ENCODE measurements around the gene PGAM5.
"Not testable (repeated sequence)": the region's sequence is repeated elsewhere in the genome, so short reads cannot be mapped to it uniquely, and the experiment has no call there.

Gene PGAM5

DNA sequence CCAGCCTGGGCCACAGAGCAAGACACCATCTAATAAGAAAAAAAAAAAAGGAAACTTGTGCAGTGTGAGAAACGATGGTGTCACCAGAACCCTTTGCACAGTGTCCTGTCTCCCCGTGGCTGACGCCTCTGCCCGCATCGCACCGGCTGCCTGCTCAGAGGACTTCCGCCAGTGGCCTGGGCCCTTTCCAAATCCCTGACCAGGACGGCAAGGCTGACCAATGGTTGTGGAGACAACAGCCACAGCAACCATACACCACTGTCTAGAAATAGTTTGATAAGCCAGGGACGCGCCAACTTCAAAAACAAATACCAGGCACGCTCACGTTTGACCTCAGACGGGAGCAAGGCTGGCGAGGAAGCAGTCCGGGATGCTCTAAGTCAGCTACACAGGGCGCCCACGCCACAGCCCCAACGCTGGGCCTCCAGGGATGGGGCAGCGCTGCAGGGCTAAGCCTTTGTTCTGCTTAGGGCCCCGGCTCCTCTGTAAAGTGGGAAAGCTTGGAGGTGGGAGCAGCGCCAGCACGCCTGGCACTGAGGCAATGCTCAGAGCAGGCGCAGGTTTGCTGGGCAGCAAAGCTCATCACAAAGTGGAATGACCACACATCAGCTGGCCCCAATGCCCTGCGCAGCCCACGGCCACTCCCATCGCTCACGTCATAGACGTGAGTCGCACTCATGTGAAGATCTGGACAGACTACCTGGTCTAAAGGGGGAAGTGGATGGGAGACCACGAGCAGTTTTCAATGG, 12.5 kb downstream of the PGAM5 start:
- DNase-seq: no peak

DNA sequence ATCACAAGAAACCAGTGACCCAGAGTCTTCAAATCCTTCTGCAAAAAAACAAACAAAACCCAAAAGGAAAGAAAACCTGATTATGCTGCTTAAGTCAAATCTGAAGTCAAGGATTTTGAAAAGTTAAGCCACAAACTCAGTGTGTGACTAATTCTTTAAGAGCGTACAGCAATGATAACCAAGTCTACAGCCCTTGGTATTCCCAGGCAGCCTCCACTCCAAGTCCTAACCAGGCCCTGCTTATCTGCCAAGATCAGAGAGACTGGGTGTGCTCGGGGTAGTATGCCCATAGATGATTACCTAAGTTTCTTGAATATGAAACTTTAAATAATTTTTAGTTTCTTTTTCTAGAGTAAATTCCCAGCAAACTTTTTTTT, 13.1 kb downstream of the PGAM5 start:
- no peak for DNase-seq

DNA sequence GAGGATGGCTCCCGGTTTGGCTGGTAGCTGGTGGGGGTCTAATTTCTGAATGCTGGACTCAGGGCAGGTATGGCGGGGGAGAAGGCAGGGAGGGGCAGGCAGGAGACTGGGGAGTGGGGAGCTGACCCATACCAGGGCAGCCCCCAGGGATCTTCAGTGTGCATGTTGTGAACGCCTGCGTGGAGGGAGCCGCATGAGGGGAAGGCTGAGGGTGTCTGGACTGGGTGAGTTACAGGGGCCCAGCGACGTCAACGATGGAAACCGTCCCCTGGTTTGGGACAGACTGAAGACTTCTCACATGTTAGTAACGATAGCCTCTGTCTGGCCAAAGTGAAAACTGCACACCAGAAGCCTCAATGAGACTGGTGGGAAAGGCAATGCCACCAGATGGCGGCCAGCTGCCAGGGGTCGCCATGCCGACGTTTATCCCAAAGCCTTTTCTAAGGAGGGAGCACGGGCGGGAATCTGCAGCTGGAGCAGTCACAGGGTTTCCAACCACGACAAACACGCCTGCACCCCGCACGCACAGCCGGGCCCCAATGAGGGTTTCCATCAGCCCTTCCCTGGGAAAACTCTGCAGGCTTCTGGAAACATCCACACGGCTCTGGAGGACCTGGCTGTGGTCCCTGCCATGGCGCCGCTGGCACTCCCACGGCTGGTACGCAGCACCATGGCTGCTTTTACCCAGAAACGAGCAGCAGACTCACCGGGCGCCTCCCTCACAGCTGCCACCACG, 14.0 kb downstream of the PGAM5 start:
- no peak for DNase-seq

DNA sequence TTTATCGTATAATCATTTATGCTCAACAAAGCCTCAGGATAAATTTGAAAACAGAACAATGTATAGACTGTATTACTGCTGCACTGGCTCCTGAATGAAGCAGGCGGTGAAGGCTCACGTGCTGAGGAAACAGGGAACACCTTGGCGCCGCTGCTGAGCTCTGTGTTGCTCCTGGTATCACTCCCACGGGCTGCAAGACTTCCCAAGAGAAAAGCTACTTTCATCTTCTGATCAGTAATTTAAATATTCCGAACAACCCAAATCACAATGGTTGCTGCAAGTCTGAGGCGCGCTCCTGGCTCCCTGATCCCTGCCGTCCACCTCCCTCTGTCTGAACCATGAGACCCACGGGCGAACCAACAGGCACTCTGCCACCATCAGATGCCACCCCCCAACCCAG, 15.7 kb downstream of the PGAM5 start:
- no peak for DNase-seq

DNA sequence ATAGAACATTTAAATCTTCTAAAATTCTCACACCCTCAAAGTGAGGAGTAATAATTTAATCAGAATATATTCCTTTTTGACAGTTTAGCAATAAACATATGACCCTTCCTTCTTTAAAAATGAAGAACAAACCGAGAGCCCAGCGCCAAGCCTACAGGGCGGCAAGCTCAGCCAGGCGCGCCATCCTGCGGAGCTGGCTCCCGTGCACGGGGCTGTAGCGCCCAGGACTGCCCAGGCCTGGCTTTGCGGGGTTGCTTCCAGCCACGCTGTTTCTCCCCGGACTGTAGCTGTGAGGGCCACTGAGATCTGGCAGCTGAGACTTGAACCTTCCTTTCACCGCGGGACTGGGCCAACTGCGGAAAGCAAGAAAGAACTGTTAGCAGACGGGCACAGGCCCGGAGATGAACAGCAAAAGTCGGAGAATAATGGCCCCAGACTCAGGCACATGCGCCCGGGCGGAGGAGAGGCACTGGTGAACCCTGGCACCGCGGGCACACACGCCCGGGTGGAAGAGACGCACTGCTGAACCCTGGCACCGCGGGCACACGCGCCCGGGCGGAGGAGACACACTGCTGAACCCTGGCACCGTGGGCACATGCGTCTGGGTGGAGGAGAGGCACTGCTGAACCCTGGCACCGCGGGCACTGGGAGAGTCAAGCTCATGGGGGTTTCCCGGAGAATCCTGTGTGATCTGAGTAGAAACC, 16.6 kb downstream of the PGAM5 start:
- DNase-seq: no peak

DNA sequence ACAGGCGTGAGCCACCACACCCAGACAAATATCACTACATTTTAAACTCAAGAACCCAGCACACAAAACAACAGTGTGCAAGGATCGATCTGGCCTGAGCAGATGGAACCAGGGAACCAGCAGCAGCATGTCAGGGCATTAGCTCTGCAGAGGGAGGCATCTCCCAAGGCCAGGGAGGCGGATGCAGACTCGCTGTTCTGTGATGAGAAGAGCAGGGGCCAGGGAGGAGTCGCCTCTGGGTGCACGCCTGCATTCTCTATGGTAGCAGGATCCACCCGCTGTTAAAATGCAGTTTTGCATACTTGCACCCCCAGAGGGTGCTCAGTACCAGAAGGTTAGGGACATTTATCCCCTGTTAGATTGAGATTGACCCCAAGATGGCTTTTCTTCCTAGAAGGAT, 17.9 kb downstream of the PGAM5 start:
- no peak for DNase-seq

DNA sequence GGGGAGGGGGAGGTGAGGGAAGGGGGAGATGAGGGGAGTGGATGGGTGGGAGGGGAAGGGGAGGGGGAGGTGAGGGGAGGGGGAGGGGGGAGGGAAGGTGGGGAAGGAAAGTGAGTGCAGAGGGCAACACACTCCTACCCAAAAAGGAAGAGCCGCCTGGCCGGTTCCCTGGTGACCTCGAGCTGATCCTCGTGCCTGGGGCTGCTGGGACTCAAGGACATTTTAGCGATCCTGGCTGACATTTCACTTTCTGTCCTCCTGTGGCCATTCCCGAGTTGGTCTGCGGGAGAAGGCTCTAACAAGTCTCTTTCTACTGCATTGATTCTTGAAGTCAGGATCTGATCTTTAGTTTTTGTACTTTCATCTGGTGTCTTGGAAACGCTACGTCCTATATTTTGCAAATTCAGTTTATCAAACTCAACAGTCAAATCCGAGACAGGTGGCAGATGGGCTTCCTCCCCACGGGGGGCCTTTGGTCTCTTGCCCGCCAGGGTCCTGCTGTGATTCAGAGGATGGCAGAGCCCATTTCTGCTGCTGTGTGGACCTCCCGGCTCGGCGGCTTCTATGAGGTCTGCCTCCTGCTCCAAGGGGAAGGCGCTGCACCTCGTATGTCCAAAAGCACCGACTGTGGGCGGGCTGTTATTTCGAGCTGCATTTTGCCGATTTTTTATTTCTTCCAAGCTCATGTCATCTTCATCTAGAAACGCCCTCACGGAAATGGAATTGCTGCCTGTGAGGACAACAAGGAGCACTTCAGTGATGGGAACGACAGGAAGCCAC, 19.1 kb downstream of the PGAM5 start:
- no peak for DNase-seq

DNA sequence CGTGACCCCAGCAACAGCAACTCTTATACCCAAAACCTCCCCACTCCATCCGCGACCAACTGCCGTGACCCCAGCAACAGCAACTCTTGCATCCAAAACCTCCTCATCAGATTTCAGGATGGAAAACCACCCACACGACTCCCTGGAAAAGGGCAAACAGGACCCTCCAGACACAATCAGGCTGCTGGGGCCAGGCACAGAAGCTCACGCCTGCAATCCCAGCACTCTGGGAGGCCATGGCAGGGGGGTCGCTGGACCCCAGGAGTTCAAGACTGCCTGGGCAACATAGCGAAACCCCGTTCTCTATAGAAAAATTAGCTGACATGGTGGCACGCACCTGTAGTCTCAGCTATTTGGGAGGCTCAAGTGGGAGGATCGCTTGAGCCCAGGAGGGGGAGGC, 19.7 kb downstream of the PGAM5 start:
- no peak for DNase-seq

DNA sequence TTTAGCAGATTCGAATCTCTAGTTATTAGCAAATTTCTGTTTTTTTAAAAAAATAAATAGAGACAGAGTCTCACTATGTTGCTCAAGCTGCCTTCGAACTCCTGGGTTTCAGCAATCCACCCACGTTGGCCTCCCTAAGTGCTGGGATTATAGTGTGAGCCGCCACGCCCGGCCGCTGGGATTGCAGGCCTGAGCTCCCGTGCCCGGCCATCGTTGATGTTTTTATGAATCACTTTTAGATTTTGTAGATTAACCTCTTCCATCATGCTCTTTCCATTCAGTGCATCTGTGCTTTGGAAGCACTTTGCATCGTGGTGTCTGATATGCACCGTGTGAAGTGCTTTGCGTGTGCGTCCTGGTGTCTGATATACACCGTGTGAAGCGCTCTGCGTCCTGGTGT, 20.9 kb downstream of the PGAM5 start:
- no peak for DNase-seq

DNA sequence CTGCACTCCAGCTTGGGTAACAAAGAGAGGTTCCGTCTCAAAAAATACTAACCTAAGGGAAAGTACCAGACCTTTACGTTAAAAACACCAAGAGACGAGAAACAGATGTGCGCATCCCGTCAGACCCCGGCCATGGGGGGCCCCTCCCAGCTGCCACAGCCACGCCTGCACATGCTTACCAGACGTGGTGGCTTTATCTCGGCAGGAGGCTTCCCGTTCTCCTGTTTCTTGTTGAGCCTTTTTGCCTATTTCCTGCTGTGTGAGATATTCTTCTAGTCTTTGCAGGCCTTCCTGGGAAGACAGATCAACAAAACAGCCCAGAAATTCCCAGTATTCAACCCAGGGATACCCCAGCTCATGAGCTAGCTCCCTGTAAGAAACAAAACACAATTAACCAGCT, 23.6 kb downstream of the PGAM5 start:
- no peak for DNase-seq

DNA sequence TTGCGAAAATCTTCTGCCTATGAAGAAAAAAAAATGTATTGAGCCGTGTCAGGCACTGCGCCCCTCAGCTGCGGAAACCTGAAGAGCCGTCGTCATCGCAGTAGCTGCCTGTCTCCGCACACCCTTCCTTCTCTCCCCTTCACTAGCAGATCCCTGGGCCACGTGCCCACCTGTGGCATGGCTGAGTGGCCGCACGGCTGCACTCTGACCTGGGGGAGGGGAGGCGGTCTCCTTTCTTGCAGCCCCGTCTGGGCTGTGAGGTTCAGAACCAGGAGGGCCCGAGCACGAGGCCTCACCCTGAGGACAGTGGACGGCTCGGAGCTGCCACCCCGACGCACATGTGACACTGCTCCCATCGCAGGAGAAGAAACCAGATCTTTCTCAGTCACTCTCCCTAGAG, 24.9 kb downstream of the PGAM5 start:
- DNase-seq: no peak

DNA sequence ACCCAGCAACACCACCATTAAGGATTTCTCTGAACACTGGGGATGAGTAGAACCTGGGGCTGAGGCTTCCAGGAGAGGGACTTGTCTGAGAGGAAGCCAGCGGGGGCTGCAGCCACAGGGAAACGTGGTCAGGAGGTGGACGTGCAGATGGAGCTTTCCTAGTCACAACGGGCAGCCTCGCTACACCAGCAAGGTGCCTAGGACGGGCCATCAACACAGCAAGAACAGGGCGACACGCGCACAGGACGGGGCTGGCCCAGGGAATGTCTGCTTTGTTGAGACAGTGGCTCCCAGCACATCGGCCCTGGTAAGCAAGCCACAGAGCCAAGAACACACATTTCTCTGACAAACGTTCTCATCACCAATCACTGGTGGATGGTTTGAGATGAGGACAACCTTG, 25.7 kb downstream of the PGAM5 start:
- no peak for DNase-seq

DNA sequence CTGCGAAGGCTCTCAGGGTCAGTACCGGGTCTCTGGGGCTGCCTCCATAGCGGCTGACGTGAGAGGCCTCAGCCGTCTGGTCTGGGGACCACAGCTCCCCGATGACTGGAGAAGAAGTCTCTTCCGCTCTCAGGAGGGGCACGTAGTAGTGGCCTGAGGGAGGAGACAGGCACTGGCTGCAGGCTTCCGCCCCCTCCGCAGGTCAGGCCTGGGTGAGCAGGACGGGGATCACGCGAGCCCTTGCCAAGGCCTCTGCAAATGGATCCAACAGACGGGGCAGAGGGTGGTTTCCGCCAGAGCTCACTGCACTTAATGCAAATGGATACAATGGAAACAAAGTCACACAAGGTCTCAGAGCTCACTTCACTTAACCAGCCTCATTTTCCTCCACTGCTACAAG, 26.3 kb downstream of the PGAM5 start:
- no peak for DNase-seq

DNA sequence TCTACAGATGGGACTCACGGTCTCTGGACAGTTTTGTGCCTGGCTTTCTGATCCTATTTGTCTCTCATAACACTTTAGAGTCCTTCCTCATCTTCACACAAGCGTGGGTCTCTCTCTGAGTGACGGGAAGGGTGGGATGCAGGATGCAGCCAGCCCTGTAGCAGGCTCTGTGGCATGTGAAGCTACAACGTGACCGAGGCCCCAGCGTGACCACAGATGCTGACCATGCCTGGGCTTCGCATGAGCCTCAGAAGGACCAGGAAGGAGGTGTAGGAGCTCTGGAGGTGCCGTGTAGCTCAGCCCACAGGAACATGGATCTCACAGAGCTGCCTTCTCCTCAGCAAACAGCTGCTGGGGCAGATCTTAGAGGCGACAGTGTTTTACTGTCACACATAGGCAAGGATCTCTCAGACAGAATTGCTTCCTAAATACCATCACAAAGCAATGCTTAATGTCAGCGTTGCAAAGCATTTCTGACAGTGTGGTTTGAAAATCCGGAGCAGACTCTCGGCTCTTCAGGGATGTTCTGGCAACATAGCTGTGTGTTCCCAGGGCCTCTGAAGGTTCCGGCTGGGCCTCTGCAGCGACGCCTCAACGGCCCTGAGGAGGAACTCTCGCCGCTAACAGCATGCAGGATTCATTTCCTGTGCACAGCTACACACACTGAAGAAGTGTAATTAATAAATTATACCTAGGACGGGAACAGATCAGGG, 29.1 kb downstream of the PGAM5 start:
- no peak for DNase-seq

DNA sequence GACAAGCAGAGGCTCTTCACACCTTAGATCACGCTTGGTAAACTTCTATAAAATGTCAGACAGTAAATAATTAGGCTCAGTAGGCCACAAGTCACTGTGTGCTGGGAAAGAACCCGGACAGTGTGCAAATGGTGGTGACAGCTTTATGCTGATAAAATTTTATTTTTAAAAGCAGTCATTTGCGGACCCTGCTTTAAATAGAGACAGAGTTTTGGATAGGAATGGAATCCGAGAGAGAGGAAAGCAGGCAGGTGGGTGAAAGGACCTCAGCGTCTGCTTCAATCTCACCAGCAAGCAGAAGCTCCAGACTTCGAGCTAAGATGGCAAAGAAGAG, 29.6 kb downstream of the PGAM5 start:
- no peak for DNase-seq

DNA sequence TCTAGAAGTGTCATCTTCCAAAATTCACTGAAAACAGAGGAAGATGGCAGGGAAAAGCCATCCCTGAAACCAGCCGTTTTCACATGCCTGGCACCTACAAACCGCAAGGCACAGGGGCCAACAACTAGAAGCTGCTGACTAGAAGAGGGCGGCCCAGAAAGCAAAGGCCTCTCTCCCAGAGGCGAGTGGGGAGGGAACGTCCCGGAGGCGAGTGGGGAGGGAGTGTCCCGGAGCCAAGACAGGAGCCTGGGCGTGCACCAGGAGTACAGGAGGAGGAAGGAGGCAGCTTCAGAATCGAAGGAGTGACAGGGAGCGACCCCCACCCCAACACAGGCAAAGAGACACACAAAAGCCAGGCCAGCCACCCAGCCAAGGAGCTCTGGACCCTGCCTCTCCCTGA, 30.0 kb downstream of the PGAM5 start:
- no peak for DNase-seq

DNA sequence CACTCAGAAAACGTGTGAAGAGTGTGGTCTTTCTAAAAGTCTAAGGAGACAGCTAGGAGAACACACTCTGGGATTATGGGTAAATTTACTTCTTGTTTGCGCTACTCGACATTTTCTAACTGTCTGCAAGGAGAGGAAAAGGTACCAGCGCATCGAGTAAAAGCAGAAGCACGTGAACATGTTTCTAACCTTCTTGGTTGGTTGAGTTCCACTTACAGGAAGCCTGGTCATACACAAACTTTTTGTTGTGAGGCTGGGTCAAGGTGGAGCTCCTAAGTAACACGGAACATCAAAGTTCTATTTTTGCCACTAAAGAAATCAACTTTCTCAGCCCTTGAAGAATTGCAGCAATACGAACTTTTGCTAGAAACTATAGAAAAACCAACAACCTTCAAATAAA, 31.0 kb downstream of the PGAM5 start:
- no peak for DNase-seq

DNA sequence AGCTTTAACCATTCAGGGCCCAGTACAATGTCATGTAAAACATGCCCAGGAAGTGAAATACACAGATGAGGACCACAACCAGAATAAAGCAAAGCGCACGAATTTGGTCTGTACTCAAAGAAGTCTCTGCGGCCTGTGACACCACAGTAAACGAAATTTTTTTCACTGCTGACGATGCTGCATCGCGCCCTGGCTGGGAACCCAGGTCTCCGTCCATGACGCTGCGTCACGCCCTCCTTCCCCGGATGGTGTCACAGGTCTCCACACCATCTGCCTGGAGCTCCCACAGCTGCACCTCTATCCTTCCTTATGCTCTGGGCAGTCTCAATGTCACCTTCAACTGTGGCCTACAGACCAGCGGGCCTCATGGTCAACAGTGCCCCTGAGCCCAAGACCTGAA, 33.2 kb downstream of the PGAM5 start:
- no peak for DNase-seq

DNA sequence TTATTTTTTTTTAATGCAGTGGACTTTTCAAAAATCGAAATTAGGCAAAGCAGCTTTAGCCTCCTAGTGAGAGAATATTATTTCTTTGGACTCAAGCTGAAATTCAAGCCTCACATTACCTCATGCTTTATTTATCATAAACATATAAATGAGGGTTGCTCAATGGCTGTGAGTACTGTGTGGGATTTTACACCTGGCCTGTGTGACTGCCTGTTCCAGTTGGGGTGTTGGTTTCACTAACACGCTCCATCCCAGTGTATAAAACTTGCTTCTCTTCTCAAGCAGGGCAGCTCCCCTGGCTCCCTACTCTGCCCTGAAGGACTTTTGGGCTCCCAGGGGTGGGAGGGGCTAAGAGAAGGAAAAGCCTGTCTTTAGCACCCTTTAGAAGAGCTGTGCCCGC, 36.0 kb downstream of the PGAM5 start:
- no peak for DNase-seq

DNA sequence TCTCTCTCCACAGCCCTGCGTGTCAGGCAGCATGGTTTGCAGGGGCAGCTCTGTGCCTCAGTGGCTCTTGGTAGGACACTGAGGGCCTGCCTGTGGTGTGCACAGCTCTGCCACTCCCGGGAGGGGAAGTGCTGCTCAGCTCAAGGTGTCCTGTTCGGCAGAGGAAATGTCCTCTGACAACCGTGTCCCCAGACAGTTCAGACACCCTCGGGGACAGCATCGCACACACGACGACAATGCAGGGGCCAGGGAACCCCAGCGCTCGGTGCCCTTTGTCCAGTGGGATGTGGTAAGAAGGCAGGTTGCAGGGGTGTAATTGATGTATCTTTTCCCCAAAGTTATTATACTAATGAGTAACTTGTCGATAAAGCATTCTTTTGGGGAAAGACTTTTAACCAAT, 36.8 kb downstream of the PGAM5 start:
- DNase-seq: no peak

DNA sequence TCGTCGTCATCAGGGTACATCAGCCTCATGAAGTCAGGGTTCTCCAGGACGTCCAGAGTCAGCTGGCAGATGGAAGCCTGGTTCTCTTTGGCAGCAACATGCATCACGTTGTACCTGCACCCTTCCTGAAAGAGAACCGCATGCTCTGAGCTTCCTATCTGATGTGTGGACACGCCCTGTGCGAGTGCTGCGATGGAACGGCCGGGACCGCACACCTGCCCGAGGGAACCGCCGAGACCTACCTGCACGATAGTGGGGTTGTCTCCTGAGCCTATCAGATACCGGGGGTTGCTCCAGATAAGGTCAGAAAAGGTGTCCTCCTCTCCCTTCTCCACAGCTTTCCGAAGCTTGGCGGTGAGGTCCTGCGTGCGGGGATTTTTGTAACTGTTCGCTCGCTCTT, 37.3 kb downstream of the PGAM5 start:
- no peak for DNase-seq

DNA sequence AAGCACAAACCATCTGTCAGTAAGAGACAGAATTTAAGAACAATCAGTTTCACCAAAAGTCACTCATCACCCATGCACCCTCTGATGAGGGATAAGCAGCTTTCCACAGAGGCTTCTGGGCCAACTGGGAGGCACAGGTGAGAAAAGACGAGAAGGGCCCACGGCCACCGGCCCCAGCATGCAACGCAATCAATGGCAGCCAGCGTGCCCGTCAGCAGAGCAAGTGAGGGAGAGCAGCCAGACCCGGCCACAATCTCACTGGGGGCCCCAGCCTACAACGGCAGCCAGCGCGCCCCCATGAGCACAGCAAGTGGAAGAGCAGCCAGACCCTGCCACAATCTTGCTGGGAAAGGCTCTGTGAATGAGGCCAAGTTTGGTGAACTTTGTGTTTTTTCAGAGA, 37.7 kb downstream of the PGAM5 start:
- DNase-seq: no peak

DNA sequence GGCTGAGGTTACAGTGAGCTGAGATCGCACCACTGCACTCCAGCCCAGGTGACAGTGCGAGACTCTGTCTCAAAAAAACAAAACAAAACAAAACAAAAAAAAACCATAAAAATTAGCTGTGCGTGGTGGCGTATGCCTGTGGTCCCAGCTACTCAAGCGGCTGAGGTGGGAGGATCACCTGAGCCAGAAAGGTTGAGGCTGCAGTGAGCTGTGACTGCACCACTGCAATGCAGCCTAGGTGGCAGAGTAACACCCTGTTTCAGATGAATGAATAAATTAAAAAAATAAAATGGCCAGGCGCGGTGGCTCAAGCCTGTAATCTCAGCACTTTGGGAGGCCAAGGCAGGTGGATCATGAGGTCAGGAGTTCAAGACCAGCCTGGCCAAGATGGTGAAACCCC, 43.0 kb downstream of the PGAM5 start:
- not testable (repeated sequence) for DNase-seq
